Dendritic cell treated with granulocyte-macrophage colony-stimulating factor and Interleukin-4, amounts not matched to agents 40 ng/mL and 50 ng/mL, for 4 days (primary cell): ENCODE results near the gene LCE1C.

Experiments
- H3K27ac Mint-ChIP-seq: one replicate; pipeline ENCODE4 v1.8.0; 2022; ENCODE audit warnings: mild to moderate bottlenecking, mixed read lengths
- H3K27me3 Mint-ChIP-seq: one replicate; pipeline ENCODE4 v1.8.0; 2022; ENCODE audit warnings: mild to moderate bottlenecking, mixed read lengths
- H3K36me3 Mint-ChIP-seq: one replicate; pipeline ENCODE4 v1.8.0; 2022; ENCODE audit warnings: low read depth, mixed read lengths
- H3K4me1 Mint-ChIP-seq: one replicate; pipeline ENCODE4 v1.8.0; 2022; ENCODE audit warnings: low read depth, mixed read lengths
- H3K4me3 Mint-ChIP-seq: one replicate; pipeline ENCODE4 v1.8.0; 2022; ENCODE audit warnings: mild to moderate bottlenecking, moderate library complexity, mixed read lengths
- H3K9me3 Mint-ChIP-seq: one replicate; pipeline ENCODE4 v1.8.0; 2022; ENCODE audit warnings: mixed read lengths
- intact Hi-C: fragments of 100-400 bp; cut with micrococcal nuclease; formaldehyde crosslinking; loops from one replicate; pipeline ENCODE4 v1.15.0; 2022

LCE1C gene

DNA sequence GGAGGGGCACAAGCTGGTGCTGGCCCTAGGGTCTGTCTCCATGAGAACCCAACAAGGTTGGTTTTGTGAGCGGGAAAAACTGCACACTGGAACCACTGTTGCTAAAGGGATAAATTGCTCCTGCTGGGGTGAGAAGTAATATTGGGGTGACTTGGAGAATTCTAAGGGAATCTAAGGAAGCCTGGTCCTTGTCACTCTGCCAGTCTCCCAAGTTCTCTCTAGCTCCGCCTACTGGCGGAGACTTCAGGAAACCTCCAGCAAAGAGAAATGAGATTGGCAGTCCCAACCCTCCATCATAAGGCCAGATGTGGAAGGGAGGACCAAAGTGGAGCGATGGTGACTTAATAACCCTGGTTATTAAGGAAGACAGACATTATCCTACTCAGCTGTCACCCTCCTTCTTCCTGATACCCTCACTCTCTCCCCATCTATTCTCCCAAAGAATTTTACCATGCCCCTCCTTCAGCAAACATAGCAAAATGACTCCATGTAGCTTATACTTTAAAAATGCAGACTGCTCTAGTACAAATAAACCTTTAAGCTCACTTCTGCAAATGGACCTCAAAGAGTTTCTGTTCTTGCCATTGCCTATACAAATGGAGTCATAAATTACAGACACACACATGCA is 28.8 kb downstream of the LCE1C start:
- Mint-ChIP-seq H3K4me3 (no peak overlapping the region), H3K27ac (no peak overlapping the region), H3K4me1 (no peaks in the 10 kb centered on the region), H3K27me3 (peaks cover 6% of the 10 kb centered on the region), H3K9me3 (no peaks in the 10 kb centered on the region), H3K36me3 (no peaks in the 10 kb centered on the region)
- intact Hi-C loops, result no loop called here

DNA sequence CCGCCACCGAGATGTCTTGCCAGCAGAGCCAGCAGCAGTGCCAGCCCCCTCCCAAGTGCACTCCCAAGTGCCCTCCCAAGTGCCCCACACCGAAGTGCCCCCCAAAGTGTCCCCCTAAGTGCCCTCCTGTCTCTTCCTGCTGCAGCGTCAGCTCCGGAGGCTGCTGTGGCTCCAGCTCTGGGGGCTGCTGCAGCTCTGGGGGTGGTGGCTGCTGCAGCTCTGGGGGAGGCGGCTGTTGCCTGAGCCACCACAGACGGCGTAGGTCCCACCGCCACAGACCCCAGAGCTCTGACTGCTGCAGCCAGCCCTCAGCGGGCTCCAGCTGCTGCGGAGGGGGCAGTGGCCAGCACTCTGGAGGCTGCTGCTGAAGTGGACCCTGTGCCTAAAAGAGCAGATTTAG is 30.1 kb downstream of the LCE1C start:
- Mint-ChIP-seq H3K4me3 (no peak overlapping the region), H3K4me1 (no peaks in the 10 kb centered on the region), H3K27ac (no peak overlapping the region), H3K27me3 (peaks cover 6% of the 10 kb centered on the region), H3K9me3 (no peaks in the 10 kb centered on the region), H3K36me3 (no peaks in the 10 kb centered on the region)
- intact Hi-C loops, result no loop called here

DNA sequence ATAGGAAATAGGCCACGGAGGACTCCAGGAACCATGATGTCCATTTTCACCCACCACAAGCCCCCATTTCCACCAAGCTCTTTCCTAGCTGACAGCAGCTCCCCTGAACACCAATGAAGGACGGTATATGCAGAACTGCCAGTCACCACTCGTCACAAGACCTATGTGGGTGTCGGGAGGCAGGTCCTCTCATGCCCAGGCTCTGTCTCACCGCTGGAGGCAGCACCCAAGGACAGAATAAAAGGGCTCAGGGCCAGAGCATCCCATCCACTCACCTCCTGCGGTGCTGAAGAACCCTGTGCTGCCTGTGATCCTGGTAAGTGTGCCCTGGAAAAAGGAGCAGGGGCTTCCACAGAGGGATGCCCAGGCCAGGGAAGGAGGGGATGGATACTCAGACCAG is 31.6 kb downstream of the LCE1C start, which contains the start of gene LCE1F:
Gene LCE1F, plus strand, starts transcription at position 266 of the 400 bp plus-strand sequence. CDS start 1,232 bp downstream, outside the sequence.
- Mint-ChIP-seq H3K27me3 (peaks cover 8% of the 10 kb centered on the region), H3K9me3 (no peaks in the 10 kb centered on the region), H3K27ac (no peak within 1 kb of the TSS), H3K36me3 (no peaks in the 10 kb centered on the region), H3K4me3 (no peak within 1 kb of the TSS), H3K4me1 (no peaks in the 10 kb centered on the region)
- intact Hi-C loops, result no loop called here

DNA sequence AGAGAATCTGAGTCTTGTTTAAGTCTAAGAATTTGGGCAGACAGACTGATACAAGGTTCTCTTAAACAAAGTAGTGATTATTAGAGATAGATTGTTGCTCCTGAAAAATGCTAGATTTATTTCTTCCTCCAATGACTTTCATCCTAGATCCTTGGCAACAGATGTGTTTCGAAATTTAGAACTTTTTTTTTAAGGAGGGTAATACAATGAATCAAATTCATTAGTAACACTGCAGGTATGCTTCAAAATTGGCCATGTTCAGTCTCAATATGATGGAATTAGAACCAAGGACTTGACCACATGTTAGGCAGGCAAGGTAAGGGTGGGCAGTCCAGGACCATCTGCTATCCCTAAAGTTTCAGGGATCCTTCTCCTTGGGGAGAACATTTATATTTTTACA is 36.0 kb downstream of the LCE1C start:
- Mint-ChIP-seq H3K36me3 (no peaks in the 10 kb centered on the region), H3K9me3 (no peaks in the 10 kb centered on the region), H3K4me1 (no peaks in the 10 kb centered on the region), H3K4me3 (no peak overlapping the region), H3K27me3 (peaks cover 6% of the 10 kb centered on the region), H3K27ac (no peak overlapping the region)
- intact Hi-C loops, result no loop called here

DNA sequence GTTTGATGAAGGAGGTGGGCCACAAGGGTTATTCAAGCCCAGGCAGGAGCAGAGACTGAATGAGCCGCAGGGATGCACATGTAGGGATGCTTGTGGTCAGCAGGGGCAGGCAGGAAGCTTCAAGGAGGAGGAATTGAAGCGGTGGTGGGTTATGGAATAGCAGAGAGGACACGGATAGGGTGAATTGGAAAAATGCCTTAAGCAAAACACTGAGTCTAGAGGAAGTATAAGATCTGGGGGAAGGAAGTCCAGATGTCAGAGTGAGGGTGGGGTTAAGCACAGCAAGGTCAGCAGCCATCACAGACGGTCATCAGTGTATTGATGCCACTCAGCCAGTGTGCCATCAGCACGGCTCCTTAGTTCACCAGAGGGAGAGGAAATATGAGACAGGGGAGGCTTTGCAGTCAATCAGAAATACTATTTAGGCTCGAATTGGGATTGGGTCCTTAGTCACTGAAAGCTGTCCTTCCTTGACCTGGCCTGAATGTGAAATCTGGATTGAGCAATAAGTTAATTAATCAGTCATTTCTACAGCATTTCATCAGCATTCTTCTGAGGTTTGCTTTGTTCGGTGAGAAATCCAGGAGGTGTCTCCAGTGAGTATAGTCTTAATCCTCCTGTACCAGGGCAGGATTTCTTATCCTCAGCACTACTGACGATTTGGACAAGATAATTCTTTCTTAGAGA is 37.5 kb downstream of the LCE1C start:
- Mint-ChIP-seq H3K4me1 (no peaks in the 10 kb centered on the region), H3K27me3 (peaks cover 3% of the 10 kb centered on the region), H3K27ac (no peak overlapping the region), H3K9me3 (no peaks in the 10 kb centered on the region), H3K36me3 (no peaks in the 10 kb centered on the region), H3K4me3 (no peak overlapping the region)
- intact Hi-C loops, result no loop called here

DNA sequence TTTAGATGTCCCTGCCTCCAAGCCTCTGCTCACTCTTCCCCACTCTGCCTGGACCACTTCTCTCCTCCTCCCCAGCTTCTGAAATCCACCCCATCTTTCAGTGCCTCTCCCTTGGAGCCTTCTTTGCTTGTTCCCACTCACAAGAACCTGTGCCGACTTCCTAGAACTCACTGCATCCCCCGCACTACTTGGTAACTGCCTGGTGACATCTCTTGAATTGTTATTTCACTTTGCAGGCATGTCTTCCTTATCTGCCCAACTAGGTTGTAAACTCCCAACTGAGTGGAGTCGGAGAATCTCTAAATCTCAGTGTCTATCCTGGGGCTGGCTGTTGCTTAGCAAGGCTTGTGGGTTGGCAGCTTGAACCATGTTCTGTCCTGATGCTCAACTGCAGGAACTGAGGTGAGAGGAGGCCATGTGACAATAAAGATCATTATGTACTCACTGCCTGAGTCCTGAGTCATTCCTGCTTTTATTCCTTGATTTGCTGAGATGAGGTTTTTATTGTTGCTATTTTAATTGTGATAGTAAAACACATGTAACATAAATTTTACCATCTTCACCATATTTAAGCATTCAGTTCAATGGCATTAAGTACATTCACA is 44.7 kb downstream of the LCE1C start:
- Mint-ChIP-seq H3K27ac (no peak overlapping the region), H3K4me1 (no peaks in the 10 kb centered on the region), H3K9me3 (no peaks in the 10 kb centered on the region), H3K36me3 (no peaks in the 10 kb centered on the region), H3K27me3 (no peaks in the 10 kb centered on the region), H3K4me3 (no peak overlapping the region)
- intact Hi-C loops, result no loop called here

DNA sequence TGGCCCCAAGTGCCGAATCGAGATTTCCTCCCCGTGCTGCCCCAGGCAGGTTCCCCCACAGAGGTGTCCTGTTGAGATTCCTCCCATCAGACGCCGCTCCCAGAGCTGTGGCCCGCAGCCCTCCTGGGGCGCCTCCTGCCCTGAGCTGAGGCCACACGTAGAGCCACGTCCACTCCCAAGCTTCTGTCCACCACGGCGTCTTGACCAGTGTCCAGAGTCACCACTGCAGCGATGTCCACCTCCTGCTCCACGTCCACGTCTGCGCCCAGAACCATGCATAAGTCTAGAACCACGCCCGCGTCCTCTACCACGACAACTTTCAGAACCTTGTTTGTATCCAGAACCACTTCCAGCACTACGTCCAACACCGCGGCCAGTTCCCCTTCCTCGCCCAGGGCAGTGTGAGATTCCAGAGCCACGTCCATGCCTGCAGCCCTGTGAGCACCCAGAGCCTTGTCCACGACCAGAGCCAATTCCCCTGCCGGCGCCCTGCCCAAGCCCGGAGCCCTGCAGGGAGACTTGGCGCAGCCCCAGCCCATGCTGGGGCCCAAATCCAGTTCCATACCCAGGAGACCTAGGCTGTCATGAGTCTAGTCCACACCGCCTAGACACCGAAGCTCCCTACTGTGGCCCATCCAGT is 45.8 kb downstream of the LCE1C start:
- Mint-ChIP-seq H3K27ac (no peak overlapping the region), H3K4me3 (no peak overlapping the region), H3K36me3 (no peaks in the 10 kb centered on the region), H3K9me3 (no peaks in the 10 kb centered on the region), H3K4me1 (no peaks in the 10 kb centered on the region), H3K27me3 (no peaks in the 10 kb centered on the region)
- intact Hi-C loops, result no loop called here

DNA sequence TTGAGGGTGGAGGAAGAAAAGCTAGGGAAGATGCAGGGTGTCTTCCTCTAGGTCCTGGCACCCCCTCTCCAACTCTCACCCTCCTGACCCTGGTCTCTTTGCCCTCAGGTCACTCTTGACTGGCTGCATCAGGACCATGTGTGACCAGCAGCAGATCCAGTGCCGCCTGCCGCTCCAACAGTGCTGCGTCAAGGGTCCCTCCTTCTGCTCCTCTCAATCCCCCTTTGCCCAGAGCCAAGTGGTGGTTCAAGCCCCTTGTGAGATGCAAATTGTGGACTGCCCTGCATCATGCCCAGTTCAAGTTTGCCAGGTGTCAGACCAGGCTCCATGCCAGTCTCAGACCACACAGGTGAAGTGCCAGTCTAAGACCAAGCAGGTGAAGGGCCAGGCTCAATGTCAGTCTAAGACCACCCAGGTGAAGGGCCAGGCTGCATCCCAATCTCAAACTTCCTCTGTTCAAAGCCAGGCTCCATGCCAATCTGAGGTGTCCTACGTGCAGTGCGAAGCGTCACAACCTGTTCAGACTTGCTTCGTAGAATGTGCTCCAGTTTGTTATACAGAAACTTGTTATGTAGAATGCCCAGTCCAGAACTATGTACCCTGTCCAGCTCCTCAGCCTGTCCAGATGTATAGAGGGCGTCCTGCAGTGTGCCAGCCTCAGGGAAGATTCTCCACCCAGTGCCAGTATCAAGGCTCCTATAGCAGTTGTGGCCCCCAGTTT is 46.8 kb downstream of the LCE1C start:
- Mint-ChIP-seq H3K27ac (no peak overlapping the region), H3K9me3 (no peaks in the 10 kb centered on the region), H3K4me3 (no peak overlapping the region), H3K36me3 (no peaks in the 10 kb centered on the region), H3K27me3 (peaks cover 2% of the 10 kb centered on the region), H3K4me1 (no peaks in the 10 kb centered on the region)
- intact Hi-C loops, result no loop called here

DNA sequence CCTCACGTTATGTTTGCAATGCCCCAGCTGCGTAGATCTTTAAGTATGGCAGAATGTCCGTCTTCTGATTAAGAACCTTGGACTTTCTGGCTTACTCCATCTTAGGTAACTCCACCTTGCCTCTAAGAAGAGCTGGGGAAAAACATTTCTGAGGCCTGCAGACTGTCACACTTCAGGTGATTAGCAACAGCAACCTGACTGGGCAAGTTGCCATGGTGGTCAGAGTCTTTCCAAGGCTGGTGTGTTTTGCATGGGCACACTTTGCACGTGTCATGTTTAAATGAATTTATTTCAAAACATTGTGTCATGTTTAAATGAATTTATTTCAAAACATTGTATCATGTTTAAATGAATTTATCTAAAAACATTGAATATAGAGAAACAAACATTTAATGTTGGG is 47.8 kb downstream of the LCE1C start:
- peaks cover 2% of the 10 kb centered on the region for H3K27me3 Mint-ChIP-seq
- no peak overlapping the region for H3K4me3 Mint-ChIP-seq
- H3K27ac Mint-ChIP-seq, result no peak overlapping the region
- intact Hi-C loops, result no loop called here
- no peaks in the 10 kb centered on the region for H3K9me3 Mint-ChIP-seq
- no peaks in the 10 kb centered on the region for H3K4me1 Mint-ChIP-seq
- H3K36me3 Mint-ChIP-seq, result no peaks in the 10 kb centered on the region

DNA sequence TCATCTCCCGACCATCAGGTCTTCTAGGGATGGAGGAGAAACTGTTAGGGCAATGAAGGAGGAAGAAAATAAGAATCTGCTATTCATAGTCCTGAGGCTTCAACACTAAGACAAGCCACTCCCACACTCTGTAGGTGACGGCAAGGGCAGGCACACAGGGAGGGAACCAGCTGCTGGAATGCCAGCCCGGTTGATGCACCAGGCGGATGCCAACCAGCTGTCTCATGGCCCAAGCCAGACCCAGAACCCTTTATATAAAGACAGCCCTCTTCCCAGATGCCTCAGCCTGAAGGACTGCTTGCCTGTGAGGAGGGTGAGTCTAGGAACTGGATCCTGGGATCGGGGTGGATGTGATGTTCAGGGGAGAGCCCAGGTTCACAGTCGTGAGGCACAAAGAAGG is 48.7 kb downstream of the LCE1C start, which contains the start of gene KPRP:
Gene KPRP, plus strand, starts transcription at position 279 of the 400 bp plus-strand sequence. CDS start 1,564 bp downstream, outside the sequence.
- H3K27me3 Mint-ChIP-seq, result peaks cover 3% of the 10 kb centered on the region
- no peaks in the 10 kb centered on the region for H3K36me3 Mint-ChIP-seq
- no peaks in the 10 kb centered on the region for H3K4me1 Mint-ChIP-seq
- H3K4me3 Mint-ChIP-seq, result no peak within 1 kb of the TSS
- intact Hi-C loops, result no loop called here
- H3K9me3 Mint-ChIP-seq, result no peaks in the 10 kb centered on the region
- H3K27ac Mint-ChIP-seq, result no peak within 1 kb of the TSS

DNA sequence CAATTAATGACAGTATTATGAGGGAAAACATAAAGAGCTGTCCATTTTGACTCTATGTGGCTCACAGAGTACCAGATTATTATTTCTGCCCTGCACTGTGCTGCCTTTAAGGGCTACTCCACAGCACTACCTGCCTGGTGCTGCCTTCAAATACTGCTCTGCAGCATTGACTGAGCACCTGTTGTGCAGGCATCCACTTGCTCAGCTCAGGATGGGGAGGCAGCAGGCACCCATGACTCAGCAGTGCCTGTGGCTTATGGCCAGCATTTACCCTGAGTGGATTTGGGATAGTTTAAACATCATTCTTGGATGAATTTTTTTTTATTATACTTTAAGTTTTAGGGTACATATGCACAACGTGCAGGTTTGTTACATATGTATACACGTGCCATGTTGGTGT is 49.6 kb downstream of the LCE1C start:
- intact Hi-C loops, result no loop called here
- no peak overlapping the region for H3K27ac Mint-ChIP-seq
- H3K27me3 Mint-ChIP-seq, result peaks cover 6% of the 10 kb centered on the region
- H3K9me3 Mint-ChIP-seq, result no peaks in the 10 kb centered on the region
- H3K4me3 Mint-ChIP-seq, result no peak overlapping the region
- H3K36me3 Mint-ChIP-seq, result no peaks in the 10 kb centered on the region
- no peaks in the 10 kb centered on the region for H3K4me1 Mint-ChIP-seq
